HL-60/S4 (cell line): ENCODE results near the gene RHBDF2.
"Not testable (repeated sequence)": the region's sequence is repeated elsewhere in the genome, so short reads cannot be mapped to it uniquely, and the experiment has no call there.

Experiments
- in situ Hi-C: fragments of 300-500 bp; cut with MboI; formaldehyde crosslinking; loops from 2 replicates; pipeline ENCODE4 v1.14.3; 2022; ENCODE audit warnings: low sequenced_read_pairs

The RHBDF2 gene

GRCh38 chr17:76538281-76538931 lies 37.2 kb upstream of the RHBDF2 start:
- in situ Hi-C loops: no loop called here

GRCh38 chr17:76537578-76538280 lies 36.5 kb upstream of the RHBDF2 start, which contains the start of gene CYGB:
Gene CYGB, minus strand, starts transcription at chr17:76537709. Its CDS starts 167 bp downstream, at chr17:76537542.
- in situ Hi-C loops: no loop called here

GRCh38 chr17:76537288-76537577 lies 36.0 kb upstream of the RHBDF2 start:
- in situ Hi-C loops: no loop called here

- in situ Hi-C loops: no loop called here
Measured at GRCh38 chr17:76536511-76537287, 35.5 kb upstream of the RHBDF2 start.

- in situ Hi-C loops: no loop called here
Measured at GRCh38 chr17:76535788-76536510, 34.7 kb upstream of the RHBDF2 start.

GRCh38 chr17:76534831-76535732 lies 33.9 kb upstream of the RHBDF2 start:
- in situ Hi-C loops: no loop called here

GRCh38 chr17:76533640-76534359 lies 32.6 kb upstream of the RHBDF2 start:
- in situ Hi-C loops: not testable (repeated sequence)

- in situ Hi-C loops: no loop called here
Measured at GRCh38 chr17:76532072-76532651, 30.9 kb upstream of the RHBDF2 start.

GRCh38 chr17:76531486-76532038 lies 30.3 kb upstream of the RHBDF2 start:
- in situ Hi-C loops: no loop called here

- in situ Hi-C loops: no loop called here
Measured at GRCh38 chr17:76530811-76531485, 29.7 kb upstream of the RHBDF2 start.

GRCh38 chr17:76530095-76530723 lies 29.0 kb upstream of the RHBDF2 start:
- in situ Hi-C loops: no loop called here

GRCh38 chr17:76529224-76530094 lies 28.2 kb upstream of the RHBDF2 start:
- in situ Hi-C loops: no loop called here

- in situ Hi-C loops: no loop called here
Measured at GRCh38 chr17:76528528-76529223, 27.5 kb upstream of the RHBDF2 start.

- in situ Hi-C loops: no loop called here
Measured at GRCh38 chr17:76528156-76528527, 26.9 kb upstream of the RHBDF2 start.

GRCh38 chr17:76527430-76528111 lies 26.3 kb upstream of the RHBDF2 start:
- in situ Hi-C loops: no loop called here

GRCh38 chr17:76527016-76527415 lies 25.8 kb upstream of the RHBDF2 start:
- in situ Hi-C loops: not testable (repeated sequence)
